K562 (cell line): Measurements from ENCODE around the gene PRPSAP1. TPM values are rescaled to one million over a fixed set of nuclear protein-coding genes. Genes with fewer than 3 reads are reported as not detected.
A peak's percentile ranks its signal among the peaks of the same experiment; 100 is the strongest.

ENCODE experiments used
- CHD2 ChIP-seq: IDR thresholded peaks from 2 replicates; pipeline ENCODE4 v1.6.1; 2011; ENCODE audit warnings: low read depth, low read length
- CREB1 ChIP-seq, 2 experiments: sonication (generic) in 1 of 2; formaldehyde crosslinking in 1 of 2; IDR thresholded peaks; 2 replicates each; pipeline versions ENCODE4 v1.6.1 to v1.8.0; 2012 to 2022; ENCODE audit warnings: inconsistent platforms in 1 of 2, mild to moderate bottlenecking in 1 of 2, missing genetic modification reagents in 1 of 2, moderate library complexity in 1 of 2
- DDX20 ChIP-seq: fragments of 450-650 bp; IDR thresholded peaks from 2 replicates; pipeline ENCODE4 v1.6.1; 2016; ENCODE audit warnings: missing genetic modification characterization, low read depth, mild to moderate bottlenecking, missing compliant biosample characterization, moderate library complexity
- LARP7 ChIP-seq: fragments of 450-650 bp; IDR thresholded peaks from 2 replicates; pipeline ENCODE4 v1.6.1; 2016
- MAFF ChIP-seq: IDR thresholded peaks from 2 replicates; pipeline ENCODE4 v1.6.1; 2012; ENCODE audit warnings: low read length, improper control_type of control experiment
- MTF1 ChIP-seq: fragments of 250-450 bp; sonication (Bioruptor Pico); IDR thresholded peaks from 2 replicates; pipeline ENCODE4 v1.9.0; 2021; ENCODE audit warnings: moderate library complexity, mild to moderate bottlenecking, inconsistent platforms, borderline replicate concordance
- PHTF2 ChIP-seq: fragments of 250-450 bp; sonication (Bioruptor Pico); IDR thresholded peaks from 2 replicates; pipeline ENCODE4 v1.5.0; 2021; ENCODE audit warnings: mild to moderate bottlenecking
- POLR2G ChIP-seq: fragments of 200-400 bp; formaldehyde crosslinking; IDR thresholded peaks from 2 replicates; pipeline ENCODE4 v1.6.1; 2017; ENCODE audit warnings: low read depth, mild to moderate bottlenecking, antibody characterized with exemption, low read length, moderate library complexity
- SMAD1 ChIP-seq: fragments of 150-350 bp; IDR thresholded peaks from 2 replicates; pipeline ENCODE4 v1.6.1; 2014; ENCODE audit warnings: low read length, low read depth; ENCODE audit not compliant: partially characterized antibody
- SRF ChIP-seq, 2 experiments: fragments of 250-450, 450-650 bp in 1 of 2; sonication (Bioruptor Pico) in 1 of 2; sonication (generic) in 1 of 2; formaldehyde crosslinking; IDR thresholded peaks; 2 replicates each; pipeline versions ENCODE4 v1.5.0 to v1.5.1; 2020 to 2022; ENCODE audit warnings: mild to moderate bottlenecking in 1 of 2, missing genetic modification reagents in 1 of 2
- SRSF3 ChIP-seq: fragments of 200-400 bp; formaldehyde crosslinking; IDR thresholded peaks from 2 replicates; pipeline ENCODE4 v1.6.1; 2016; ENCODE audit warnings: mild to moderate bottlenecking, low read length, moderate library complexity; ENCODE audit not compliant: insufficient read depth
- TCFL5 ChIP-seq: fragments of 250-450 bp; sonication (Bioruptor Pico); conservative IDR thresholded peaks from 2 replicates; pipeline ENCODE4 v1.6.1; 2021; ENCODE audit warnings: mild to moderate bottlenecking, moderate library complexity, matching md5 sums
- TRIM28 ChIP-seq: fragments of 450-650 bp; IDR thresholded peaks from 2 replicates; pipeline ENCODE4 v1.6.1; 2017
- ZKSCAN8 ChIP-seq: fragments of 200-800 bp; sonication (Bioruptor generic); IDR thresholded peaks from 2 replicates; pipeline ENCODE4 v1.6.1; 2016; ENCODE audit warnings: missing genetic modification characterization, missing compliant biosample characterization
- ZNF134 ChIP-seq: fragments of 250-450 bp; sonication (Bioruptor Pico); conservative IDR thresholded peaks from 2 replicates; pipeline ENCODE4 v1.4.0; 2020
- polyA plus RNA-seq, 8 experiments: library from polyadenylated mRNA; depleted of rRNA in 4 of 8; stranded (reverse) in 5 of 8; unstranded in 3 of 8; fragments of >200 nt; fragmentation: Nextera tagmentation in 2 of 8; fragmentation: Illumina TruSeq in 1 of 8; extraction: Ambion mirVana in 2 of 8; extraction: Trizol in 1 of 8; gene quantifications; 2 replicates each; pipeline versions ENCODE4 v1.2.1 to v1.2.3, GENCODE V29; 2011 to 2014; ENCODE audit warnings: inconsistent platforms in 1 of 8, missing spikeins in 1 of 8
- total RNA-seq, 7 experiments: library from RNA; depleted of rRNA in 6 of 7; stranded (reverse); fragments of >200 nt in 6 of 7; fragmentation: Illumina TruSeq in 2 of 7; extraction: Trizol in 2 of 7; gene quantifications; 2 replicates each; pipeline versions ENCODE4 v1.2.1 to v1.2.3, GENCODE V29; 2011 to 2021; ENCODE audit warnings: low replicate concordance in 1 of 7
- TF ChIP-seq, protein P1 (sequence below): sonication (generic); formaldehyde crosslinking; IDR thresholded peaks from 2 replicates; pipeline ENCODE4 v1.8.0; 2022; ENCODE audit warnings: missing genetic modification reagents, mild to moderate bottlenecking, moderate library complexity, borderline replicate concordance
- TF ChIP-seq, protein P2 (sequence below): sonication (generic); formaldehyde crosslinking; IDR thresholded peaks from 2 replicates; pipeline ENCODE4 v1.8.1; 2023; ENCODE audit warnings: missing genetic modification reagents, mild to moderate bottlenecking, borderline replicate concordance
- TF ChIP-seq, protein P3 (sequence below): fragments of 250-450 bp; sonication (Bioruptor Pico); IDR thresholded peaks from 2 replicates; pipeline ENCODE4 v1.8.0; 2021; ENCODE audit warnings: moderate library complexity, mild to moderate bottlenecking, inconsistent platforms
- TF ChIP-seq, protein P4 (sequence below): fragments of 250-450 bp; sonication (Bioruptor Pico); IDR thresholded peaks from 2 replicates; pipeline ENCODE4 v1.4.0; 2020; ENCODE audit warnings: borderline replicate concordance

PRPSAP1 gene
- total and polyA plus RNA-seq, 9 of the 15 experiments (the other 6 are each of a cell fraction or from before 2014, with no cell fraction given) = 21.9 to 77.1 (median 40.8) TPM

DNA sequence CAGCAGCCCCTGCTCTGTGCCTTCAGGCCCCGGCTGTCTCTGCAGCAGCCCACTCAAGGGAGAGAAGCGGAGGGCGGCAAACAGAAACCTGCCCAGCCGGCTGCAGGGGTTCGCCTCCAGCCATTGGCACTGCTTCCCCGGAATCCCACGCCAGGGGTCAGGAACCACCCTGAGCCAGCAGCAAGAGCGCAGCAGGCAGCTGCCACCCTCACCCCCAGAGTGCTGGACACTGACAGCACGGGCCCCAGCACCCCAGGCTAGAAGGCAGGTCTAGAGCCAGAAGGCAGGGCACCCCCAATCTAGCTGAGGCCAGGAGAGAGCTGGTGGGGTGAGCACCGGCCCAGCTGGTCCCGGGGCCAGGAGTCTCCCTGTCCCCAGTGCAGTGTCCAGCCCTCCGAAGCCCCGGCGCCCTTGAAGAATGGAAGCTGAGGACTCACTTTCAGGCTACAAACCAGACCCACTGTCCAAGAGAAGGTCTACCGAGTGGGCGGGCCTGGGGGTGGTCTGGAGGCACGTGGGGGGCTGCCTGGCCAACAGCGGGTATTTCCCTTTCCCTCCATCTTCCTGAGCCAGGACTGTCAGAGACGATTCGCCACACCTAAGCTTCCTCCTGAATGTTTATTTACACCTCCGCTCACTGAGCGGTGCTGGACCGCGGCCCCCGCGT, 80.1 kb downstream of the PRPSAP1 start (continued):
- no peak for TF ChIP-seq CREB1 (IDR thresholded peaks at IDR 0.05)
- TF ChIP-seq CREB1 (CRISPR knock-in tag; IDR thresholded peaks at IDR 0.05) = peak; percentile 27; the same call in 1 of the 2 replicates
- TF ChIP-seq, protein P1, sequence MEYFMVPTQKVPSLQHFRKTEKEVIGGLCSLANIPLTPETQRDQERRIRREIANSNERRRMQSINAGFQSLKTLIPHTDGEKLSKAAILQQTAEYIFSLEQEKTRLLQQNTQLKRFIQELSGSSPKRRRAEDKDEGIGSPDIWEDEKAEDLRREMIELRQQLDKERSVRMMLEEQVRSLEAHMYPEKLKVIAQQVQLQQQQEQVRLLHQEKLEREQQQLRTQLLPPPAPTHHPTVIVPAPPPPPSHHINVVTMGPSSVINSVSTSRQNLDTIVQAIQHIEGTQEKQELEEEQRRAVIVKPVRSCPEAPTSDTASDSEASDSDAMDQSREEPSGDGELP = peak; percentile 41; the same call in 1 of the 2 replicates
- no peak for TF ChIP-seq PHTF2 (CRISPR knock-in tag)
- no peak for TF ChIP-seq CHD2
- TF ChIP-seq, protein P2, sequence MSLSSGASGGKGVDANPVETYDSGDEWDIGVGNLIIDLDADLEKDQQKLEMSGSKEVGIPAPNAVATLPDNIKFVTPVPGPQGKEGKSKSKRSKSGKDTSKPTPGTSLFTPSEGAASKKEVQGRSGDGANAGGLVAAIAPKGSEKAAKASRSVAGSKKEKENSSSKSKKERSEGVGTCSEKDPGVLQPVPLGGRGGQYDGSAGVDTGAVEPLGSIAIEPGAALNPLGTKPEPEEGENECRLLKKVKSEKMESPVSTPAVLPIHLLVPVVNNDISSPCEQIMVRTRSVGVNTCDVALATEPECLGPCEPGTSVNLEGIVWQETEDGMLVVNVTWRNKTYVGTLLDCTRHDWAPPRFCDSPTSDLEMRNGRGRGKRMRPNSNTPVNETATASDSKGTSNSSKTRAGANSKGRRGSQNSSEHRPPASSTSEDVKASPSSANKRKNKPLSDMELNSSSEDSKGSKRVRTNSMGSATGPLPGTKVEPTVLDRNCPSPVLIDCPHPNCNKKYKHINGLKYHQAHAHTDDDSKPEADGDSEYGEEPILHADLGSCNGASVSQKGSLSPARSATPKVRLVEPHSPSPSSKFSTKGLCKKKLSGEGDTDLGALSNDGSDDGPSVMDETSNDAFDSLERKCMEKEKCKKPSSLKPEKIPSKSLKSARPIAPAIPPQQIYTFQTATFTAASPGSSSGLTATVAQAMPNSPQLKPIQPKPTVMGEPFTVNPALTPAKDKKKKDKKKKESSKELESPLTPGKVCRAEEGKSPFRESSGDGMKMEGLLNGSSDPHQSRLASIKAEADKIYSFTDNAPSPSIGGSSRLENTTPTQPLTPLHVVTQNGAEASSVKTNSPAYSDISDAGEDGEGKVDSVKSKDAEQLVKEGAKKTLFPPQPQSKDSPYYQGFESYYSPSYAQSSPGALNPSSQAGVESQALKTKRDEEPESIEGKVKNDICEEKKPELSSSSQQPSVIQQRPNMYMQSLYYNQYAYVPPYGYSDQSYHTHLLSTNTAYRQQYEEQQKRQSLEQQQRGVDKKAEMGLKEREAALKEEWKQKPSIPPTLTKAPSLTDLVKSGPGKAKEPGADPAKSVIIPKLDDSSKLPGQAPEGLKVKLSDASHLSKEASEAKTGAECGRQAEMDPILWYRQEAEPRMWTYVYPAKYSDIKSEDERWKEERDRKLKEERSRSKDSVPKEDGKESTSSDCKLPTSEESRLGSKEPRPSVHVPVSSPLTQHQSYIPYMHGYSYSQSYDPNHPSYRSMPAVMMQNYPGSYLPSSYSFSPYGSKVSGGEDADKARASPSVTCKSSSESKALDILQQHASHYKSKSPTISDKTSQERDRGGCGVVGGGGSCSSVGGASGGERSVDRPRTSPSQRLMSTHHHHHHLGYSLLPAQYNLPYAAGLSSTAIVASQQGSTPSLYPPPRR (CRISPR knock-in tag) = no peak
- no peak for TF ChIP-seq SMAD1
- TF ChIP-seq SRF (CRISPR knock-in tag; IDR thresholded peaks at IDR 0.05) = no peak
- TF ChIP-seq TRIM28 = no peak
- no peak for TF ChIP-seq ZKSCAN8
- TF ChIP-seq MTF1 (CRISPR knock-in tag) = no peak
- TF ChIP-seq TCFL5 (CRISPR knock-in tag) = no peak
- no peak for TF ChIP-seq MAFF
- TF ChIP-seq, protein P3, sequence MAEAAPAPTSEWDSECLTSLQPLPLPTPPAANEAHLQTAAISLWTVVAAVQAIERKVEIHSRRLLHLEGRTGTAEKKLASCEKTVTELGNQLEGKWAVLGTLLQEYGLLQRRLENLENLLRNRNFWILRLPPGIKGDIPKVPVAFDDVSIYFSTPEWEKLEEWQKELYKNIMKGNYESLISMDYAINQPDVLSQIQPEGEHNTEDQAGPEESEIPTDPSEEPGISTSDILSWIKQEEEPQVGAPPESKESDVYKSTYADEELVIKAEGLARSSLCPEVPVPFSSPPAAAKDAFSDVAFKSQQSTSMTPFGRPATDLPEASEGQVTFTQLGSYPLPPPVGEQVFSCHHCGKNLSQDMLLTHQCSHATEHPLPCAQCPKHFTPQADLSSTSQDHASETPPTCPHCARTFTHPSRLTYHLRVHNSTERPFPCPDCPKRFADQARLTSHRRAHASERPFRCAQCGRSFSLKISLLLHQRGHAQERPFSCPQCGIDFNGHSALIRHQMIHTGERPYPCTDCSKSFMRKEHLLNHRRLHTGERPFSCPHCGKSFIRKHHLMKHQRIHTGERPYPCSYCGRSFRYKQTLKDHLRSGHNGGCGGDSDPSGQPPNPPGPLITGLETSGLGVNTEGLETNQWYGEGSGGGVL (CRISPR knock-in tag) = no peak
- no peak for TF ChIP-seq ZNF134
- TF ChIP-seq DDX20 (tag) = no peak
- TF ChIP-seq, protein P4, sequence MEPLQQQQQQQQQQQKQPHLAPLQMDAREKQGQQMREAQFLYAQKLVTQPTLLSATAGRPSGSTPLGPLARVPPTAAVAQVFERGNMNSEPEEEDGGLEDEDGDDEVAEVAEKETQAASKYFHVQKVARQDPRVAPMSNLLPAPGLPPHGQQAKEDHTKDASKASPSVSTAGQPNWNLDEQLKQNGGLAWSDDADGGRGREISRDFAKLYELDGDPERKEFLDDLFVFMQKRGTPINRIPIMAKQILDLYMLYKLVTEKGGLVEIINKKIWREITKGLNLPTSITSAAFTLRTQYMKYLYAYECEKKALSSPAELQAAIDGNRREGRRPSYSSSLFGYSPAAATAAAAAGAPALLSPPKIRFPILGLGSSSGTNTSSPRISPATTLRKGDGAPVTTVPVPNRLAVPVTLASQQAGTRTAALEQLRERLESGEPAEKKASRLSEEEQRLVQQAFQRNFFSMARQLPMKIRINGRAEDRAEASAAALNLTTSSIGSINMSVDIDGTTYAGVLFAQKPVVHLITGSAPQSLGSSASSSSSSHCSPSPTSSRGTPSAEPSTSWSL (CRISPR knock-in tag) = no peak
- TF ChIP-seq LARP7 = no peak
- TF ChIP-seq POLR2G = peak; percentile 87
- TF ChIP-seq SRSF3 = no peak
